Spleen (tissue), 7 donors: ENCODE data around the gene SH3RF3.

ENCODE experiments used
- POLR2A ChIP-seq, 3 donors: fragments of 450-650 bp; IDR thresholded peaks; one replicate each; pipeline ENCODE4 v1.5.1; 2017; ENCODE audit warnings: antibody characterized with exemption in 3 of 3, mild to moderate bottlenecking in 1 of 3
- POLR2AphosphoS5 ChIP-seq, 3 donors: sonication (generic); formaldehyde crosslinking; IDR thresholded peaks; one replicate each; pipeline ENCODE4 v1.5.1; 2017; ENCODE audit warnings: antibody characterized with exemption in 3 of 3
- TF ChIP-seq, protein P1 (sequence below), 11 experiments: fragments of 200-600 bp in 7 of 11; fragments of 450-650 bp in 4 of 11; sonication (generic) in 4 of 11; IDR thresholded peaks in 8 of 11; conservative IDR thresholded peaks in 3 of 11; 1 replicate in 7 of 11; 2 replicates in 4 of 11; pipeline versions ENCODE4 v1.4.0 to v1.8.0; 2016 to 2021; ENCODE audit warnings: antibody characterized with exemption in 11 of 11, inconsistent platforms in 4 of 11, mild to moderate bottlenecking in 1 of 11
- donor health status: DM: no; HTN: no; CAD: no; lungs with moderate emphysema.
- donor health status: DM: no; HTN: no; CAD: no.
- donor health status: DM: no; HTN: no; CAD: no.

DNA sequence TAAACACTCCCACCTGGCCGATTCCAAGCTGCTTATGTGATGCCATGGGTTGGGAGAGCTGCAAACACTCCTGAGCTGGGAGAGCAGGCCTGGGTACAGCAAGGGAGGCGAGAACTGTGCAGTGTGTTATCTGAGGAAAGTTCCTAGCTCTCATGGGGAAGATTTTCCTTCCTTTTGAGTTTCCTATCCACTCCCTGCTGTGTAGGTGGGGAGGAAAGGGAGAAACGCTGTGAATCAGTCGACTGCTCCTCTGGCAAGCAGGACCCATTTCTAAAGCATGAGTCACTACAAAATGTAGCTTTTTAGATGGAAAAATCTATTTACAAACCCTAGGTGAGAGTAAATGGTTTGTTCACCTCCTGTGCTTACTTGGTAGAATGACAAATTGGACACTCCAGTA, 80.4 kb downstream of the SH3RF3 start:
- TF ChIP-seq, protein P1, sequence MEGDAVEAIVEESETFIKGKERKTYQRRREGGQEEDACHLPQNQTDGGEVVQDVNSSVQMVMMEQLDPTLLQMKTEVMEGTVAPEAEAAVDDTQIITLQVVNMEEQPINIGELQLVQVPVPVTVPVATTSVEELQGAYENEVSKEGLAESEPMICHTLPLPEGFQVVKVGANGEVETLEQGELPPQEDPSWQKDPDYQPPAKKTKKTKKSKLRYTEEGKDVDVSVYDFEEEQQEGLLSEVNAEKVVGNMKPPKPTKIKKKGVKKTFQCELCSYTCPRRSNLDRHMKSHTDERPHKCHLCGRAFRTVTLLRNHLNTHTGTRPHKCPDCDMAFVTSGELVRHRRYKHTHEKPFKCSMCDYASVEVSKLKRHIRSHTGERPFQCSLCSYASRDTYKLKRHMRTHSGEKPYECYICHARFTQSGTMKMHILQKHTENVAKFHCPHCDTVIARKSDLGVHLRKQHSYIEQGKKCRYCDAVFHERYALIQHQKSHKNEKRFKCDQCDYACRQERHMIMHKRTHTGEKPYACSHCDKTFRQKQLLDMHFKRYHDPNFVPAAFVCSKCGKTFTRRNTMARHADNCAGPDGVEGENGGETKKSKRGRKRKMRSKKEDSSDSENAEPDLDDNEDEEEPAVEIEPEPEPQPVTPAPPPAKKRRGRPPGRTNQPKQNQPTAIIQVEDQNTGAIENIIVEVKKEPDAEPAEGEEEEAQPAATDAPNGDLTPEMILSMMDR (IDR thresholded peaks at IDR 0.05 in 8 of 11, conservative IDR thresholded peaks at IDR 0.05 in 3 of 11): no peak
- TF ChIP-seq POLR2A (IDR thresholded peaks at IDR 0.05) (no peak), POLR2AphosphoS5 (IDR thresholded peaks at IDR 0.05) (no peak)
